Measurements from ENCODE around the gene GCAT.

GCAT gene

DNA sequence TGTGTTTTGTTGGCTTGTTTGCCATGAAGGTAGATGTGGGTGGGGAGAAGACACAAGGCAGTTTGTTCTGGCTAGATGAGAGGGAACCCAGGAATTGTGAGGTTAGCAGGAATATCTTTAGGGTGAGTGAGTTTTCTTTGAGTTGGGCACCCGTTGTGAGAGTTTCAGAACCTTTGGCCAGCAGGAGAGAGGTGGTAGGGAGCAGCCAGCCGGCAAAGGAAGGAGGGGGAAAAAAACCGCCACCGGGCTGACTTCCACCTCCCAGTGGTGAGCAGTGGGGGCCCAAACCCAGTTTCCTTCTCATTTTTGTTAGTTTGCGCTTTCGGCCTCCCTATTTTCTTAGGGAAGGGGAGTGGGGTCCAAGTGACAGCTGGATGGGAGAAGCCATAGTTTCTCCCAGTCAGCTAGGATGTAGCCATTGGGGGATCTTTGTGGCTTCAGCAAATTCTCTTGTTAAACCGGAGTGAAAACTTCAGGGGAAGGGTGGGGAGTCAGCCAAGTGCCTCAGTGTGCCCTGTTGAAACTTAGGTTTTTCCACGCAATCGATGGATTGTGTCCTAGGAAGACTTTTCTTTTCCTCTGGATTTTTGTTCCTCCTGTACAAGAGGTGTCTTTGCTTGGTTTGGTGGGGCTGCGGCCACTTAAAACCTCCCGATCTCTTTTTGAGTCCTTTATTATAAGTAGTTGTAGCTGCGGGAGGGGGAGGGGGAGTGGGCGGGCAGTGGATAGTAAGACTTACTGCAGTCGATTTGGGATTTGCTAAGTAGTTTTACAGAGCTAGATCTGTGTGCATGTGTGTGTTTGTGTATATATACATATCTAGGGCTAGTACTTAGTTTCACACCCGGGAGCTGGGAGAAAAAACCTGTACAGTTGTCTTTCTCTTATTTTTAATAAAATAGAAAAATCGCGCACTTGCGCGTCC, 1.1 kb upstream of the GCAT start:
- DNase-seq (ENCODE audit: insufficient read length, low spot score) (no peak), FAIRE-seq (no peak)

DNA sequence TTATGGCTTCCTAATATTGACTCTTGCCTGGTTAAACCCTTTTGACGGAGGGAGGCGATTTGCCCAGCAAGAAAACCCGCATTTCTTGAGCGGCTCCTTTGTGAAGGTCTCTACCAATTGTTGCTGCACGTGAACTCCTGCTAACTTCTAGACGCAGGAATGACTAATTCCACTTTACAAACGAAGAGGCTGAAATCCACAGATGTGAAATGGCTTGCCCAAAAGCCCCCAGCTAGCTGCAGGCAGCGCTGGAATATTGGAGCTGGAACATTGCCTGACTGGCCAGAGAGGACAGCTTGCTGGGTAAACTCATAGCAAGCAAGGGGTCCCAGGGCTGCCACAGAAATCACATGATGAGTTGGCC, 542 bp downstream of the GCAT start:
- no peak for DNase-seq (ENCODE audit: insufficient read length, low spot score)
- FAIRE-seq = no peak

DNA sequence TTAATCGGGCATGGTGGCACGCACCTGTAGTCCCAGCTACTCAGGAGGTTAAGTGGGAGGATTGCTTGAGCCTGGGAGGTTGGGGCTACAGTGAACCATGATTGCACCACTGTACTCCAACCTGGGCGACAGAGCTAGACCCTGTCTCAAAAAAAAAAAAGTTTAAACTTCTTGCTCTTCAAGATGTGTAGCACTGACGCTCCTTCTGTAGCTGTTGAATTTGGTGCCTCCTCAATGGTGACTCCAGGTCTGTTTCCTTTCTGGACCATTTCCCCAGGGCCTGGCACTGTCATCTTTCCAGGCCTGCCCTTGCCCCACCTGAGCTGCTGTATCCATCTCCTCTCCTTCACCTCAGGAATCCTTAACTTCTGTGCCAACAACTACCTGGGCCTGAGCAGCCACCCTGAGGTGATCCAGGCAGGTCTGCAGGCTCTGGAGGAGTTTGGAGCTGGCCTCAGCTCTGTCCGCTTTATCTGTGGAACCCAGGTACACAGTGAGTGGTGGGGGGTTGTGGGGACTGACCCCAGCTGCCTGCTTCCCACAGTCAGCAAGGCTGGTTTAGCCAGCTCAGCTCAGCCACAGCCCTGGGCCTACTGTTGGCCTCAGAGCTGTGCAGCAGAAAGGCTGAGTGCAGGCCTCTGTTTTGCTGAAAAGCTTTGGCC, 2.1 kb downstream of the GCAT start:
- DNase-seq (ENCODE audit: insufficient read length, low spot score) (no peak), FAIRE-seq (no peak)

DNA sequence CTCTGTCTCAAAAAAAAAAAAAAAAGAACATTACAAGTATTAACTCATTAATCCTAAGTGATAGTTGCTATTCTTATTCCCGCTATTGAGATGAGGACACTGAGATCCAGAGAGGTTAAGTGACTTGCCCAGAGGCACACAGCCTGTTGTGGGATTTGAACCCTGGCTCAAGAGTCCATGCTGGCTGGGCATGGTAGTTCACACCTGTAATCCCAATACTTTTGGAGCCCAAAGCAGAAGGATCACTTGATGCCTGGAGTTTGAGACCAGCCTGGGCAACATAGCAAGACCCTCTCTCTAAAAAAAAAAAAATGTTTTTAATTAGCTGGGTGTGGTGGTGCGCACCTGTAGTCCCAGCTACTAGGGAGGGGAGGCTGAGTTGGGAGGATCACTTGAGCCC, 4.1 kb downstream of the GCAT start:
- no peak for DNase-seq (ENCODE audit: insufficient read length, low spot score)
- no peak for FAIRE-seq

DNA sequence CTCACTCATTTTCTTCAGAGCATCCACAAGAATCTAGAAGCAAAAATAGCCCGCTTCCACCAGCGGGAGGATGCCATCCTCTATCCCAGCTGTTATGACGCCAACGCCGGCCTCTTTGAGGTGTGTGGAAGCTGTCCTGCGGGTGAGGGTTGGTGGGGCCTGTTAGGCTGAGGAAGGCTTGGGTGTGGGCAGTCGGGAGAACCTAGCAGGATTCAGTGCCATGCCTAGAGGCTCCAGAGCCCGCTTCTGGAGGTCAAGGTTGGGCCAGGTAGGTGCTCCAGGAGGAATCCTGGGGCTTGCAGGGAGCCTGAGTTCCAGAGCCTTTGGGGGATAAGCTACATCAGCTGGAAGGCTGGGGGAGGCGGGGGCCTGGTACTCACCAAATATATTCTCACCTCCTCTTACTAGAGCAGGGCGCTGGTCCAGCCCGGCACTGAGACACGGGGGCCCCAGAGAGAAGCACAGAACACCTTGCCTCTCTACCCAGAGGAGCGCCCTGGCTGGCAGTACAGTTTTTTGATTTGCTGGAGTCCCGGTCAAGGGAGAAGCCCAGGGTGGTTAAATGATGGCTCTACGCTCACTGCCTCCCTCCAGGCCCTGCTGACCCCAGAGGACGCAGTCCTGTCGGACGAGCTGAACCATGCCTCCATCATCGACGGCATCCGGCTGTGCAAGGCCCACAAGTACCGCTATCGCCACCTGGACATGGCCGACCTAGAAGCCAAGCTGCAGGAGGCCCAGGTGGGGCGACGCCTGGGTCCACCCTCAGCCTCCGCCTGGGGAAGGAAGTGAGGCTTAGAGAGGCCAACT, 5.3 kb downstream of the GCAT start:
- DNase-seq (ENCODE audit: insufficient read length, low spot score) = no peak
- no peak for FAIRE-seq

DNA sequence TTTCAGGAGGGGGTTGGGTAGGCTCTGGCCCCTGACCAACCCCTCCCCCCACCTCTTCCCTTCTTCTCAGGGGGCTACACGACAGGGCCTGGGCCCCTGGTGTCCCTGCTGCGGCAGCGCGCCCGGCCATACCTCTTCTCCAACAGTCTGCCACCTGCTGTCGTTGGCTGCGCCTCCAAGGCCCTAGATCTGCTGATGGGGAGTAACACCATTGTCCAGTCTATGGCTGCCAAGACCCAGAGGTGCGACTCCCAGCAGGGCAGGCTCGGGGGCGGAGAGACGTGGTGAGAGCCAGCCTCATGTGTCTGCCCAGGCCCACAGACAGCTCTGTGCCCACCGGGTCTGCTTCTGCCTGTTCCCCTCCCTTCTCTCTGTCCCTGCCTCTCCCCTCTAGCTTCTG, 7.9 kb downstream of the GCAT start:
- no peak for DNase-seq (ENCODE audit: insufficient read length, low spot score)
- no peak for FAIRE-seq

DNA sequence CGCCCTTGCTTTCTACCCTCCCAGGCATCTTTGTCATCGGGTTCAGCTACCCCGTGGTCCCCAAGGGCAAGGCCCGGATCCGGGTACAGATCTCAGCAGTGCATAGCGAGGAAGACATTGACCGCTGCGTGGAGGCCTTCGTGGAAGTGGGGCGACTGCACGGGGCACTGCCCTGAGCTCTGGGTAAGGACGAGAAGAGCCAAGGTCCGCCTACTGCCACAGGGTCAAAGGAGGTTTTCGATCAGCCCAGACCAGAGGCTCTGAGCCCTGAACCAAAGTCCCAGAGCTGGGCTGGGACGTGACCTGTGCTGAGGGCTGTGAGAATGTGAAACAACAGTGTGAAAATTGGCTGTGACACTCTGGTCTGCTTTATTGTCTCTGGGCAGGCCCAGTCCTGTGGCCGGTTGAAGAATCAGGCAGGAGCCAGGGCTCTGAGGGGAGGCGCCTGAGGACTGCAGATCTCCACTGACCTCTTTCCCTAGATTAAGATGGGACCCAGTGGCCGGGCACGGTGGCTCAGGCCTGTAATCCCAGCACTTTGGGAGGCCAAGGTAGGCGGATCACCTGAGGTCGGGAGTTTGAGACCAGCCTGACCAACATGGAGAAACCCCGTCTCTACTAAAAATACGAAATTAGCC, 8.9 kb downstream of the GCAT start:
- DNase-seq (ENCODE audit: insufficient read length, low spot score) (no peak), FAIRE-seq (no peak)

DNA sequence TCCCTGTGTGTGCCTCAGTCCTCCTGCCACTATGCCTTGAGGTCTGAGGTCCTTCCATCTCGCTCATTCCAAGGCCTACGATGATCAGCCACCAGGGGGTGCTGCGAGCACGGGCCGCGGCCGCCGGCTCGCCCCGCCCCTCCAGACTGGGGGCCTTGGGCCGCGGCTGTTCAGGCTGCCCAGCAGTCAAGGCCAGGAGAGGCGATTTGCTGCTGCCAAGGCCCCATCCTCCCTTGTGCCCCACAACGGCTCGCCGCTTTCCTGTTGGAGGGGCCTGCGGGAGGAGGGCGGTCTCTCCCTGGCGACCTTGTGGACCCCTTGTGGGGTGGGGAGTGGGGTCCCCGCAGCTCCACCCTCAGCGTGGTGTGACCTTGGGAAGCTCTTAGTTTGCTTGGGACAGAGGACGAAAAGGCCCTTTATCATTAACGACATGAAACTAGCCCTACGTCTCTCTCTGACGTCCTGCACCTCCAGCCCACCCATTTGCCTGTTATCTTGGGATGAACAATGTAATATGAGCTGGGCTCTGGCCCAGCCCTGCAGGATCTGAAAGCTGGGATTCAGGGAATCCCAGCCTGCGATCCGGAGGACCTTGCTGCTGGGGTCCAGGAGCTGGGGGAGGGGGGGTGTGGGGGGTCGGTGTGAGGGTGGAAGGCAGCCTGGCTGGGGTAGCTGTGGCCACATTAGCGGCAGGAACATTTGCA, 10.1 kb downstream of the GCAT start:
- FAIRE-seq = peak; percentile 91

DNA sequence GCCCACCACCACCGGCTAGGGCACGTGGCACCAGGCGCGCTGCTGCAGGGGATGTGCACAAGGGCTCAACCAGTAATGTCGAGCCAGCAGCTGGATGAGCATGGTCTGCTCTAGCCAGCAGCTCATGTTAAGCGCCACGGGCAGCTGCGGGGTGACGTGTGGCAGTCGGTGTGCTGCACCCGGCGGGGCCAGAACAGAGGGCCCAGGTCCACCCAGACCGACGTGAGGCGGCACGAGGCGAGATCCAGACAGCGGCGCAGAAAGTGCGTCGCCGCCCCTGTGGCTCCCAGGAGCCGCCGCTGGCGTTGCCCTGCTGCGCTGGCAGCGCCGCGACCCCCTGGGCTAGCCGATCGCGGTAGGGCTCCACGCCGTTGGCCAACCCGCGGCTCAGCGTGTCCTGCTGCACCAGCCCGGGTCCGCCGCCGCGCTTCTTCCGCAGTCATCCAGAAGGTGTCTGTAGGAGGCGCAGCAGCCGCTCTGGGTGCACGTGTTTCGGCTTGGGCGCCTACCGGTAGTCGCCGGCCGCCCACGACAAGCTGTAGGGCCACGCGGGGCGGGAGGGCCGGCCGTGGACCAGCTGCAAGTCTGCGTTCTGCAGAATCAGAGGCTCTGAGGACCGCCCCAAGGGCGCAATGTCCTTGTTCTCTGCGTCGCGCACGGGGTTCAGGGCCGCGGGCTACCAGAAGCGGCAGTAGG, 10.8 kb downstream of the GCAT start:
- no peak for FAIRE-seq
- no peak for DNase-seq (ENCODE audit: insufficient read length, low spot score)

More for the DNA sequence above, 10.1 kb downstream of the GCAT start:
- peak; percentile 68 for DNase-seq (ENCODE audit: insufficient read length, low spot score)

DNA sequence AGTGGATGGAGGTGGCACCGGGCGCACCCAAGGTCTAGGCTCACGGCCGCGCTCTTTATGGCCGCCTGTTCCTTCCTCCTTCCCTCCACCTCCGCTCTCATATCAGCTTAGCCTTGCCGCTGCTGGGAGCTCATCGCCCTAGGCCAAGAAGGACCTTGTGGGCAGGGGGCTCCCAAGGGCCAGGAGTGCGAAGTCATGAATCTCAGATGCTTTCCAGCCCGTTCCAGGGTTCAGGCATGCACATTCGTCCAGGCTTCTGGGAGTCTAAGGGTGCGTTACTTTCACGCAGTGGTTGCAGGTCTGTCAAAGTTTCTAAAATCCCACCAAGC, 11.3 kb downstream of the GCAT start:
- DNase-seq (ENCODE audit: insufficient read length, low spot score) (no peak), FAIRE-seq (no peak)

DNA sequence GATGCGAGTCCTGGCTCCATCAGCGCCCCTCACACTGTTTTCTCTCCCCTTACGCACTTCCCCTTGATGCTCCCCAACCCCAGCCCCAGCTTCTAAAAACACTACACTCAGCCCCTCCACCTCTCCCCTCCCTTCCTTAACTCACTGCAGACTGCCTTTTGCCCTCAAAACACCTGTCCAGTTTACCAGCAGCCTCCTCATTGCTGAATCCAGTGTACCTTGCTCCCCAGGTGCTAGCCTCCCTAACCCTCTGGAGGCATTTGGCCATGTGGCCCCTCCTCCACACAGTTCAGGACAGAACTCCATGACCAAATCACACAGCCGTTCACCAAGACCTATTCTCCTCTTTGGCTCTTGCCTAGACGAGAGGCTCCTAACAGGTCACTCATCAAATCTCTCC, 12.6 kb downstream of the GCAT start:
- FAIRE-seq (no peak), DNase-seq (ENCODE audit: insufficient read length, low spot score) (no peak)

DNA sequence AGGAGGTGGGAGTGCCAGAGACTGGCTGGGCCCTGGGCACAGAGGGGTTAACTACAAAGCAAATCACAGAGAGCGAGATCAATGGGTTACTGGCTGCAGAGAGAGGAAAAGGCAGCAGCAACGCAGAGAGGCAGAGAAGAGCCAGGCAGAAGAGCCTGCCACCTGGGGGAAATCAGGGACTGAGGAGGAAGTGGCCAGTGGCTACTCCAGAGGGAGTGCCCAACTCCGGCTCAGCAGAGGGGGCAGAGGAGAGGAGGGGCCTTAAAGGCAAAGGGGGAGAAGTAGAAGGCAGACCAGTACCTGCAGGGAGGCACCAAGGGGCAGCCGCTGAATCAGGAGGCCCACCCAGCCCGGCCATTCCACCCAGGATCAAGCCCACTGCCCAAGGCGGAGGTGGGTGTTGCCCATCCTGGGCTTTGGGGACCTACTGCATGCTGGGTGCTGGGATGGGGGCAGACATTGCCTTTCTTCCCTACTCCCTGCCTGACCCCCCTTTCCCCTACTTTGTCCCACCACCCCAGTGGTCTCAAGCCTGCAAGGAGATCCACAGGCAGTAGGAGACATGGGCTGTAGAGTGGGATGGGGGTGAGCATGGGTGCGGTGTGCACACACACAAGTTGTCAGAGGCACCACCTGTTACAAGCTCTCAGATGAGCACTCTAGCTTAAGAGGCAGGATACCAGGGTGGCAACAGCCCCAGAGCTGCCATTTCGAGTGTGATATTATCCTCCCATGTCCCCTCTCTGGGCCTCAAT, 14.5 kb downstream of the GCAT start:
- FAIRE-seq = no peak
- no peak for DNase-seq (ENCODE audit: insufficient read length, low spot score)

DNA sequence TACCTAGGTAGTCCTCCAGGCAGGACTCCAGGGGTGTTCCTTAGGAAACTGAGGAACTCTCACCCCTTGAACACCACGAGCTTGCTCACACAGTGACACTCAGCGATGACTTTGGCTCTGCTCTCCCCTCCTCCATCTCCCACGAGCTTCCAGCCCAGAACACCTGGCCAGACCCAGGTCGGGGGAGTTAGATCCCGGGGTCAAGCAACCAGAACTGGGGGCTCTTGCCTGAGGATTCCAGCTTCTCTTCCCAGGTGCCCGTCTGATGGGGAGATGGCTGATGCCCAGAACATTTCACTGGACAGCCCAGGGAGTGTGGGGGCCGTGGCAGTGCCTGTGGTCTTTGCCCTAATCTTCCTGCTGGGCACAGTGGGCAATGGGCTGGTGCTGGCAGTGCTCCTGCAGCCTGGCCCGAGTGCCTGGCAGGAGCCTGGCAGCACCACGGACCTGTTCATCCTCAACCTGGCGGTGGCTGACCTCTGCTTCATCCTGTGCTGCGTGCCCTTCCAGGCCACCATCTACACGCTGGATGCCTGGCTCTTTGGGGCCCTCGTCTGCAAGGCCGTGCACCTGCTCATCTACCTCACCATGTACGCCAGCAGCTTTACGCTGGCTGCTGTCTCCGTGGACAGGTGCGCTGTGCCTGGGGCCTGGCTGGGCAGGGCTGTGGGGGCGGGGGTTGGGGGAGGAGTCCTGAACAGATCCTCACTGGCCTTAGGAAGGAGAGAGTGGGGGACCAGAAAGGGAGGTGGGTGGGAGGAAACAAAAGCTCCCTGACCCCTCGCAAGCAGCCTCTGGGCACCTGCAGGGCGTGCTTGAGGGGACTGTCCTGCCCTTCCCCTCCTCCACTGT, 15.6 kb downstream of the GCAT start, which contains the start of gene GALR3:
TSS of gene GALR3 (plus strand) at position 249 of the 852 bp plus-strand sequence. CDS start at position 274, 25 bp downstream.
- FAIRE-seq (no peak), DNase-seq (ENCODE audit: insufficient read length, low spot score) (no peak)

DNA sequence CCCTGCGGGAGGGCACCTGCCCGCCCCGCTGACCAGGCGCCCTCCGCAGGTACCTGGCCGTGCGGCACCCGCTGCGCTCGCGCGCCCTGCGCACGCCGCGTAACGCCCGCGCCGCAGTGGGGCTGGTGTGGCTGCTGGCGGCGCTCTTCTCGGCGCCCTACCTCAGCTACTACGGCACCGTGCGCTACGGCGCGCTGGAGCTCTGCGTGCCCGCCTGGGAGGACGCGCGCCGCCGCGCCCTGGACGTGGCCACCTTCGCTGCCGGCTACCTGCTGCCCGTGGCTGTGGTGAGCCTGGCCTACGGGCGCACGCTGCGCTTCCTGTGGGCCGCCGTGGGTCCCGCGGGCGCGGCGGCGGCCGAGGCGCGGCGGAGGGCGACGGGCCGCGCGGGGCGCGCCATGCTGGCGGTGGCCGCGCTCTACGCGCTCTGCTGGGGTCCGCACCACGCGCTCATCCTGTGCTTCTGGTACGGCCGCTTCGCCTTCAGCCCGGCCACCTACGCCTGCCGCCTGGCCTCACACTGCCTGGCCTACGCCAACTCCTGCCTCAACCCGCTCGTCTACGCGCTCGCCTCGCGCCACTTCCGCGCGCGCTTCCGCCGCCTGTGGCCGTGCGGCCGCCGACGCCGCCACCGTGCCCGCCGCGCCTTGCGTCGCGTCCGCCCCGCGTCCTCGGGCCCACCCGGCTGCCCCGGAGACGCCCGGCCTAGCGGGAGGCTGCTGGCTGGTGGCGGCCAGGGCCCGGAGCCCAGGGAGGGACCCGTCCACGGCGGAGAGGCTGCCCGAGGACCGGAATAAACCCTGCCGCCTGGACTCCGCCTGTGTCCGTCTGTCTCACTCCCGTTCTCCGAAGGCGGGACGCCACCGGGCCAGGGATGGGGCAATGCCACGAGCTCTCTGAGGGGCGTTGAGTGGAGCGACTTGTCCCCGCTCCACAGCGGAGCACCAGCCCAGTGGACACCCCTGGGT, 17.2 kb downstream of the GCAT start:
- no peak for FAIRE-seq

DNA sequence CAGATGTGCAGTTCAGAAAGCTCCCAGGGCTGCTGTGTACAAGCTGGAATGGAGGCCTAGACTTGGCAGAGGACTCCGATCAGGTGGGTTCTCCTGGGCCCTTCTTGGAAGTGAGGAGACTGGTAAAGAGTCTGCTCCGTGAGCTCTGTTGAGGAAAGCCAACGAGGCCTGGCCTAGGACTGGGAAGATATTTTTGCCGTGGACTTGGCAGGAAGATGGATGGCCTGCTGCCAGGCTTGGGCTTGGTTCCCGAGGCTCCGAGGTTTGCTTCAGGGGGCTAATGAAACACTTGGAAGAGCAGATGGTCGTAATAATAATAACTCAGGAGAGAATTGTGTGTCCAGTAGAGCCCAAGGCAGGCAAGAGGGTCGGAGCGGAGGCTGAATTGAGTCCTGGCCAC, 19.3 kb downstream of the GCAT start:
- FAIRE-seq = no peak
- no peak for DNase-seq (ENCODE audit: insufficient read length, low spot score)

More for the DNA sequence above, 17.2 kb downstream of the GCAT start:
- no peak for DNase-seq (ENCODE audit: insufficient read length, low spot score)

DNA sequence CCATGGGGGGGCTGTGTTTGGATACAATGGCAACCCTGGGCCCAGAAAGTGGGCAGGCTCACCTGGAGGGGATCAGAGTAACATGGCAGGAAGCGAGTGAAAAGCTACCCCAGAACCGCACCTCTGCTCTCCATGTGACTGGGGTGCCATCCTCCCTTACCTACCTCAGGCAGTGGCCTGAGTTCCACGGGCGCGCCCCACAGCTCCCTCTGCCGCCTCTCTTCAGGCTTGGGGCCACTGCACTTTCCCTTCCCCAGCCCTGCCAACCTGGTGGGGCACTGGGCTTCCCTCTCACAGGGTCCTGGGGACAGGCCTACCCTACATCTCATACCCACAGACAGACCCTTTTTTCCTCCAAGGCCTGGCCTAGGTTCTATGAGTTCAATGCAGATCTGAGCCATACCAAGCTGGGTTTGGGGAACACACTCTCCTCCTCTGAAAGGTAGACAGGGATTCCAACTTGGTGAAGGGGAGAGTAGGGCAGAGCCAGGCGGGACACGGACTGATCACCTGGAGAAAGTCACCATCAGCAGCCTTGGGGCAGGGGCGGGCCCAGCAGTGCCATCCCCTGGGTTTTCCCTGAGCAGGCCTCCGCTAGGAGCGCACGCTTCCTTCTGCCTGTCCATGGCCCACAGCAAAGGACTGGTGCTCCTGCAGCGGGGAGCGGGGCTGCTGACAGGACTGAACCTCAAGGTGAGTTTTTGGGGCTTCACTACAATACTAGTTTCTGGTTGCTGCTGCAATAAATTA, 22.5 kb downstream of the GCAT start:
- FAIRE-seq = no peak
- no peak for DNase-seq (ENCODE audit: insufficient read length, low spot score)

Data from HTR-8/SVneo (cell line).